Measurements from ENCODE around the gene CLDN6. TPM values are rescaled to one million over a fixed set of nuclear protein-coding genes. Genes with fewer than 3 reads are reported as not detected.
"Not testable (repeated sequence)": the region's sequence is repeated elsewhere in the genome, so short reads cannot be mapped to it uniquely, and the experiment has no call there.

The CLDN6 gene
- total RNA-seq, 4 donors from 2014 or later, result not detected

- peak; percentile 93 for ATAC-seq
Measured at GRCh38 chr16:3059041-3059722, 41.2 kb upstream of the CLDN6 start.

DNA sequence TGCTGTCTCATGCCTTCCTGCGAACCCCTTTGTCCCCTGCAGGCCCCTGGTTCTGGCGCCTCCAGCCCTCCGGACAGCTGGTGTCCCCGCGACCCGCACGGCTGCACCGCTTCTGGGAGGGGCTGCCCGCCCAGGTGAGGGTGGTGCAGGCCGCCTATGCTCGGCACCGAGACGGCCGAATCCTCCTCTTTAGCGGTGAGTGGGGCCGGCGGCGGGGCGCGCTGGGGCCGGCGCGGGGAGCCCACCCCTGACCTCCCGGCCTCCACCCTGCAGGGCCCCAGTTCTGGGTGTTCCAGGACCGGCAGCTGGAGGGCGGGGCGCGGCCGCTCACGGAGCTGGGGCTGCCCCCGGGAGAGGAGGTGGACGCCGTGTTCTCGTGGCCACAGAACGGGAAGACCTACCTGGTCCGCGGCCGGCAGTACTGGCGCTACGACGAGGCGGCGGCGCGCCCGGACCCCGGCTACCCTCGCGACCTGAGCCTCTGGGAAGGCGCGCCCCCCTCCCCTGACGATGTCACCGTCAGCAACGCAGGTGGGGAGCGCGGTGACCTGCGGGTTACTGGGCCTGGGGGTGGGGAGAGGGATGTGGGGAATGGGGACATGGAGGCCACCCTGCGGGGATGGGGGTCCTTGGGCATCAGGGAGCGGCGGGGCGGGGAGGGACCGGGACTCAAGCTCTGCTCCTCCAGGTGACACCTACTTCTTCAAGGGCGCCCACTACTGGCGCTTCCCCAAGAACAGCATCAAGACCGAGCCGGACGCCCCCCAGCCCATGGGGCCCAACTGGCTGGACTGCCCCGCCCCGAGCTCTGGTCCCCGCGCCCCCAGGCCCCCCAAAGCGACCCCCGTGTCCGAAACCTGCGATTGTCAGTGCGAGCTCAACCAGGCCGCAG is 40.4 kb upstream of the CLDN6 start:
- H3K27ac ChIP-seq, result peak overlapping the region in 3 of 4 donors; percentile 71 to 81 (median 80)
- ATAC-seq, result no peak
- H3K9me3 ChIP-seq, result no peaks in the 10 kb centered on the region
- TF ChIP-seq POLR2AphosphoS5 (IDR thresholded peaks at IDR 0.05) (no peak), CTCF (IDR thresholded peaks at IDR 0.05) (no peak), POLR2A (IDR thresholded peaks at IDR 0.05) (no peak), EP300 (IDR thresholded peaks at IDR 0.05) (no peak)
- H3K4me3 ChIP-seq, result peak overlapping the region; percentile 83 to 84
- peaks cover 14% of the 10 kb centered on the region for H3K27me3 ChIP-seq
- peaks cover 0 to 25% (median 11%) of the 10 kb centered on the region in 3 donors for H3K4me1 ChIP-seq
- no peaks in the 10 kb centered on the region for H3K36me3 ChIP-seq
- WGBS, 2 donors (ENCODE audit: low coverage in 1 of 2), result no CpG with 5 or more reads among the region's 77 CpGs

More at GRCh38 chr16:3059041-3059722, 41.2 kb upstream of the CLDN6 start:
- Histone ChIP-seq H3K36me3 (no peaks in the 10 kb centered on the region), H3K4me3 (peak overlapping the region; percentile 83 to 84), H3K4me1 (peaks cover 0 to 25% (median 11%) of the 10 kb centered on the region in 3 donors), H3K9me3 (no peaks in the 10 kb centered on the region), H3K27me3 (peaks cover 14% of the 10 kb centered on the region), H3K27ac (peak overlapping the region; percentile 21 to 81 (median 76))
- TF ChIP-seq EP300 (IDR thresholded peaks at IDR 0.05) (no peak), POLR2A (IDR thresholded peaks at IDR 0.05) (peak in 1 of 2 donors; percentile 17), POLR2AphosphoS5 (IDR thresholded peaks at IDR 0.05) (peak; percentile 54), CTCF (IDR thresholded peaks at IDR 0.05) (peak in 3 of 4 experiments; percentile 94 to 99 (median 98))
- no CpG with 5 or more reads among the region's 67 CpGs for WGBS, 2 donors (ENCODE audit: low coverage in 1 of 2)

GRCh38 chr16:3057181-3058138 is 39.5 kb upstream of the CLDN6 start:
- no peak overlapping the region for H3K27ac ChIP-seq
- H3K36me3 ChIP-seq, result no peaks in the 10 kb centered on the region
- no peak for ATAC-seq
- H3K9me3 ChIP-seq, result no peaks in the 10 kb centered on the region
- peaks cover 14% of the 10 kb centered on the region for H3K27me3 ChIP-seq
- peak overlapping the region in 1 of 2 donors; percentile 83 for H3K4me3 ChIP-seq
- peaks cover 0 to 25% (median 11%) of the 10 kb centered on the region in 3 donors for H3K4me1 ChIP-seq
- 77 to 83% methylated on average over 5 to 7 of the region's 22 CpGs for WGBS, 2 donors (ENCODE audit: low coverage in 1 of 2)
- TF ChIP-seq CTCF (IDR thresholded peaks at IDR 0.05), result no peak
- TF ChIP-seq EP300 (IDR thresholded peaks at IDR 0.05), result no peak
- TF ChIP-seq POLR2AphosphoS5 (IDR thresholded peaks at IDR 0.05), result no peak
- no peak for TF ChIP-seq POLR2A (IDR thresholded peaks at IDR 0.05)

DNA sequence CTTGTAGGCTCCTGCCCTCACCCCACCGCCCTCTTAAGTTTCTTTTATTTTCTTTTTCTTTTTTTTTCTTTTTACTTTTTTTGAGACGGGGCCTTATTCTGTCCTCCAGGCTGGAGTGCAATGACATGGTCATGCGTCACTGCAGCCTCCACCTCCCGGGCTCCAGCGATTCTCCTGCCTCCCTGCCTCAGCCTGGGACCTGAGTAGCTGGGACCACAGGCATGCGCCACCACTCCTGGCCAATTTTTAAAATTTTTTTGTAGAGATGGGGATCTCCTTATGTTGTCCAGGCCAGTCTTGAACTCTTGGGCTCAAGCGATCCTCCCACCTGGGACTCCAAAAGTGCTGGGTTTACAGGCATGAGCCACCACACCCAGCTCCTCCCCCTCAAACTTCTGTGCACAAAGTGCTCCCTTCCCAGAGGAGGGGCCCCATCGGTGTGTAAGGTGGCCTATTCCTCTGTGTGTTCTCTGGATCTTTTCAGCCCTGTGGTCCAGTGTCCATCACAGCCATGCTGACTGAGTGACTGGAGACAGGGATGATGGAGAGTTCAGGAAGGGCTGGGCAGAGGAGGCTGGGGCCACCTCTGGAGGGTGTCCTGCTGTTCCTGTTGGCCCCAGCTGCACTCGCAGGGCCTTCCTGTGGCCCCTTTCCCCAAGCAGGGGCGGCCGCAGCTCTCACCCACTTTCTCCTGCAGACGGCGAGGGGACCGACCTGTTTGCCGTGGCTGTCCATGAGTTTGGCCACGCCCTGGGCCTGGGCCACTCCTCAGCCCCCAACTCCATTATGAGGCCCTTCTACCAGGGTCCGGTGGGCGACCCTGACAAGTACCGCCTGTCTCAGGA is 38.6 kb upstream of the CLDN6 start:
- 88% methylated on average over 1 to 3 of the region's 19 CpGs for WGBS, 2 donors (ENCODE audit: low coverage in 1 of 2)
- Histone ChIP-seq H3K36me3 (no peaks in the 10 kb centered on the region), H3K4me1 (peaks cover 0 to 25% (median 11%) of the 10 kb centered on the region in 3 donors), H3K4me3 (no peak overlapping the region), H3K27ac (no peak overlapping the region), H3K27me3 (peaks cover 21% of the 10 kb centered on the region), H3K9me3 (no peaks in the 10 kb centered on the region)
- TF ChIP-seq POLR2AphosphoS5 (IDR thresholded peaks at IDR 0.05), result no peak
- no peak for TF ChIP-seq EP300 (IDR thresholded peaks at IDR 0.05)
- TF ChIP-seq POLR2A (IDR thresholded peaks at IDR 0.05), result no peak
- no peak for TF ChIP-seq CTCF (IDR thresholded peaks at IDR 0.05)
- ATAC-seq, result no peak

- H3K4me3 ChIP-seq, H3K27ac ChIP-seq, H3K36me3 ChIP-seq, ATAC-seq, H3K9me3 ChIP-seq: not testable (repeated sequence)
- H3K27me3 ChIP-seq, result peaks cover 30% of the 10 kb centered on the region
- no CpG with 5 or more reads among the region's 9 CpGs for WGBS, 2 donors (ENCODE audit: low coverage in 1 of 2)
- peaks cover 0 to 25% (median 11%) of the 10 kb centered on the region in 3 donors for H3K4me1 ChIP-seq
Measured at GRCh38 chr16:3055734-3056115, 37.7 kb upstream of the CLDN6 start.

All from gastroesophageal sphincter (tissue), 4 donors.